Stimulated activated CD8-positive, alpha-beta memory T cell treated with anti-CD3 and anti-CD28 coated beads, Interleukin-4, amount 100 ng/mL, for 4 hours (primary cell): Measurements from ENCODE around the gene DMXL2.
"Not testable (repeated sequence)": the region's sequence is repeated elsewhere in the genome, so short reads cannot be mapped to it uniquely, and the experiment has no call there.

Experiments used
- DNase-seq, 2 donors: peaks; one replicate each; pipeline ENCODE4 v3.0.0-alpha.2; 2020; ENCODE audit warnings: low read depth in 2 of 2, low spot score in 1 of 2

Gene DMXL2

DNA sequence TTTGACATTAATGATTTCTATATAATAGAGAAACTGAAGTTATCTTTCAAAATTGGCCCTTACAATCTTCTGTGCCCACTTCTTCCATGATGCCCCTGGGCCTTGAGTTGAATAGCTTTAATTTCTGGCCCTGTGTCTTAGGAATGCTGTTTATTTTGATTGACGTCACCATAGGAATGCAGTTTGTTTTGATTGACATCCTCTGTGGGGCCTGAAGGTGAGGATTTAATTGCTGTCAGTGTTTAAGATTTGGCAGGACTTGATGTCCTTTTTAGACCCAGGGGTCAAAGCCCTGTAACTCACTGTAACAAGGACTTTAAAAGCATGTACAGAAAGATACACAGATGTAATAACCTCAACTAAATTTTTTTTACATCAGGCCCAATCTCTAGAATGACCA is 197.8 kb downstream of the DMXL2 start:
- no peak for DNase-seq

DNA sequence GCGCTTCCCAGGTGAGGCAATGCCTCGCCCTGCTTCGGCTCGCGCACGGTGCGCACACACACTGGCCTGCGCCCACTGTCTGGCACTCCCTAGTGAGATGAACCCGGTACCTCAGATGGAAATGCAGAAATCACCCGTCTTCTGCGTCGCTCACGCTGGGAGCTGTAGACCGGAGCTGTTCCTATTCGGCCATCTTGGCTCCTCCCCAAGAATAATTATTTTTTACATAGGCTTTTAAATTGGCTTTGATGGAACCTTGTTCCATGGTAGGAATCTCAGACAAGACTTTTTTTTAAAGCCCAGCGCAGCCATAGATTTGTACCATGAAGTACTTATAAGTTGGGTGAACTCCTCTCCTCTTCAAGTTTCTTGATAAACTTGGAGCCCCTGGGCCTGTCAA is 199.5 kb downstream of the DMXL2 start:
- not testable (repeated sequence) for DNase-seq

DNA sequence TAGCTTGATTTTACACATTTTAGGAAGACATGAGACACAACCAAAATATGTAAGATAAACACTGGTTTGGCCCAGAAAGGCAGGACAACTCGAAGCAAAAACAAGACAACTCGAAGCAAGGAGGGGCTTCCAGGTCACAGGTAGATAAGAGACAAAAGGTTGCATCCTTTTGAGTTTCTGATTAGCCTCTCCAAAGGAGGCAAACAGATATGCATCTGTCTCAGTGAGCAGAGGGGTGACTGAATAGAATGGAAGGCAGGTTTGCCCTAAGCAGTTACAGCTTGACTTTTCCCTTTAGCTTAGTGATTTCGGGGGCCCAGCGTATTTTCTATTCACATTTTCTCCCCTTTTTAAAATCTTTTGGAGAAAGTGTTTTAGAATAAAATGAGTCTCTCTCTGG is 206.4 kb downstream of the DMXL2 start:
- DNase-seq, result no peak

DNA sequence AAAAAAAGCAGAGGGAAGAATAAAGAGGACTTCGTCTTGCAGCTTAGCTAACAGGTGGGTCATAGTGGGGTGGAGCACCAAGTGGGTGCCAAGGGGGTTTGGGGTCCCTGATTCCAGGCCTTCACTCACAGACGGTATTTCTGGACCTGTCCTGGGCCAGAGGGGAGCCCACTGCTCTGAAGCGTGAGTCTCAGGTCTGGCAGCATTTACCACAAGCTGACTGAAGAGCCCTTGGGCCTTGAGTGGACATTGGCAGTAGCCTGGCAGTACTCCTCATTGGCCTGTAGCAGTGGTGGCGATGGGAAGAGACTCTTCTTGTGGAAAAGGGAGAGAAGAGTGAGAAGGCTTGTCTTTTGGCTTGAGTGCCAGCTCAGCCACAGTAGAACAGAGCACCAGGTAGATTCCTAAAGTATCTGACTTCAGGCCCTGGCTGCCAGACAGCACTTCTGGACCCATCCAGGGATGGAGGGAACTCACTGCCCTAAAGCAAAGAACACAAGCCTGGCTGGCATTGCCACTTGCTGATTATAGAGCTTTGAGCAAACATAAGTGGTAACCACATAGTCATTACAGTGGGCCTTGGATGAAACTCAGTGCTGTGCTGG is 208.2 kb downstream of the DMXL2 start:
- DNase-seq, result no peak

DNA sequence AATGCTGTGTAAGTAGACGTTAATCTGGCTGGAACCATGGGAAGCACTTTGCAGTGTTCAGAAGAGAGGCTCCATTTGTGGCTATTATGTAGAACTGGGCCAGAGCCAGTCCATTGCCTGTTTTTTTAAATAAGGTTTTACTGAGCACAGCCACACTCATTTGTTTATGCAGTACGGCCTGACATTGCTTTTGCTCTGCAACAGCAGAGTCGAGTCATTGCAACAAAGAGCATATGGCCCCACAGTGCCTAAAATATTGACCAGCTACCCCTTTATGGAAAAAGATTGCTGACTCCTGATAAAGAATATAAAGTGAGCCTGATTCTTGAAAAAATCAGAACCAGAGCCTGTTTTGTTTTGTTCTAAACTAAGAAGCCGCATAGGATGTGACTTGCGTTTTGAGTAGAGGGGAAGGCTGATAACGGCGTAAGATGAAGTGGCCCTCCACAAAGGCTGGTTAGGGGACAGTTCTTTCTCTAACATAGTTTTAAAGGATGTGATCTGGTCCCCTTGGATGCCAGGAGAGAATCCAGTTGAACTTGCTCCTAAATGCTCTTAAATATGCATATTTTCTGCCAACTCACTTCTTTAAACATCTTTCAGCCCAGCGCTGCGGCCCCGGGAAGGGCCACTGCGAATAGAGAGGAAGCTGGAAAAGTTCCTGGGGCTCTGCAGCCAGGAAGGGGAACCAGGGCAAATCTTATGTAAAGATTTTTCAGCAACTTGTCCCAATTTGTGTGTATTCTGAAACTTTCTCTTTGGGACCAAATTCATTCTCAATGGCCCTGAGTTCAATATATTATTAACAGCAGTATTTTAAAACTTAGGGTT is 216.7 kb downstream of the DMXL2 start:
- no peak for DNase-seq

DNA sequence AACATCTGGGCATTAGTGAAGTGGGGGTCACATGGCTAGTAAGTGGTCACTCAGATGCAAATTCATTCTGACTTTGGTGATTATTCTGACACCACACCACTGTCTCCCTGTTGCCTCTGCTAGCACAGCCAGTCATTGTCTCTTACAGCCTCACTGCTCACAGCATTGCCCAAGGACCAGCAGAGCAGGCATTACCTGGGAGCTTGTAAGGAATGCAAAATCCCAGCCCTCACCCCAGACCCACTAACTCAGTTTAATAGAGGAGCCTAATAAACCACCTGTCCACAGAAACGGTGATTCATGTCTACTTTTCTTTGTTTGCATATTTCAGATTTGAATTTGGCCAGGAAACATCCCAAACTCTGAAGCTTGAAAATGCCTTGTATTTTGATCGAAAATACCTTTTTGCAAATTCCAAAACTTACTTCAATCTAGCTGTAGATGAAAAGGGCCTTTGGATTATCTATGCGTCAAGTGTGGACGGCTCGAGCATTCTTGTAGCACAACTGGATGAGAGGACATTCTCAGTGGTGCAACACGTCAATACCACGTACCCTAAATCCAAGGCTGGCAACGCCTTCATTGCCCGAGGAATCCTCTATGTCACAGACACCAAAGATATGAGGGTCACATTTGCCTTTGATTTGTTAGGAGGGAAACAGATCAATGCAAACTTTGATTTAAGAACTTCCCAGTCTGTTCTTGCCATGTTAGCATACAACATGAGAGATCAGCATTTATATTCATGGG is 218.4 kb downstream of the DMXL2 start:
- DNase-seq, result no peak

DNA sequence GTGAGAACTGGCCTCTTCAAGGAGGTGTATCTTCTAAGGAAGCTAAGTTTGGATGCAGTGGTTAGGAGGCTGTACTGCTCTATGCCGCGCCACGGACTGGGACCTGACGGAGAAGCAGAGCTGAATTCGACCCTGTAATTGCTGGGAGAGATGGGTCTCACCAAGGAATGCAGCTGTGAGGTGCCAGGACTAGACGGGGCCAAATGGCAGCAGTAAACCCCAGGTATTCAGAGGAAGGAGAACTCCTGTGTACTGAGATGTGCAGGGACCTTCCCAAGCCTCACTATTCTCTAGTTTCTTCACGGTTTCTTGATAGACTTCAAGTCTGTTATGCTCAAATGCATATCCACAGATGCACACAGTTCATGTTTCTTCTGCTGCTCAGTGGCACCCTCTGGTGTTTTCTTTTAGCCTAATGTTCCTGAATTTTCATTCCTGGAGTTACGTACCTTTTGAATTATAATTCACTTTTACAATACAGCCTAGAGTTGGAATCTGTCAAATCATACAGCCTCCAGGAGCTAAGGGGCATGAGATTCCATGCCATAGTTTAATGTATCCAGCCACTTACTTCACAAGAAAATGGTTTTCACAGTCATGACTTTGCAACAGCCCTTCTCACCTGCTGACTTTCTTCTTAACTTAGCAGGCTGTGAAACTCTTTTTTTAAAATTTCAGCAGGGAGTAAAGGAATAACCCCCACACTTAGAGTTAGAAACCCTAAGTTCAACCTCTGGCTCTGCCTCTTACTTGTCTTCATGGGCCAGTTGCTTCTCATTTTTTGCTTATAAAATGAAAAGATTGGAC is 219.3 kb downstream of the DMXL2 start:
- DNase-seq, result no peak

DNA sequence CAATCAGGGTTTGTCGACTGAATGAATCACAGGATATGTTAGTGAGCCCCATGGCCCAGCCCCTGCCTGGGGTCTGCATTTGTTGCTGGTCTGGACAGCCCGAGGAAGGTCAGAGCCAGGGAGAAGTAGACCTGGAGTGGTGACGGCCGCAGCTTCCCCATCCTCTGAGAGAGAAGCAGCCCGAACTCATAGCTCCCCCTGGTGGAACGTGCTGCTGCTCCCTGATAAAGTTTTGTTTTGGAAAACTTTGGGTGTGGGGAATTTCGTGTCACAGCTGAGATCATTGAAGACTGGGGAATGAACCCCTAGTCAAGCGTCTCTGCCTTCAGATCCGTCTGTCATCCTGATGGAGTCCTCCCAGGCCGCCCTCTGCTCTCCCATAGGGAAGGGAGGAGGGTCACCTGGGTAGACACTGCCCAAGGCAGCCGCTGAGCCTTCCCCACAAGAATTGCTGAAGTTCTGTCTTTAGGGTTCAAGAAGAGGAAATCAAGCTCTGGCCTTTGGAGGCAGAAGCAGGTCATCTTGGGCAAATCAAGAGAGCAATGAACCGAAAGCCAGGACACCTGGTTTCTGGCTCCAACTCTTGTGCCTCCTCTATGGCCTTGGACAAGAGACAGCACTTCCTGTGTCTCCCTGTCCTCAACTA is 220.6 kb downstream of the DMXL2 start:
- no peak for DNase-seq

DNA sequence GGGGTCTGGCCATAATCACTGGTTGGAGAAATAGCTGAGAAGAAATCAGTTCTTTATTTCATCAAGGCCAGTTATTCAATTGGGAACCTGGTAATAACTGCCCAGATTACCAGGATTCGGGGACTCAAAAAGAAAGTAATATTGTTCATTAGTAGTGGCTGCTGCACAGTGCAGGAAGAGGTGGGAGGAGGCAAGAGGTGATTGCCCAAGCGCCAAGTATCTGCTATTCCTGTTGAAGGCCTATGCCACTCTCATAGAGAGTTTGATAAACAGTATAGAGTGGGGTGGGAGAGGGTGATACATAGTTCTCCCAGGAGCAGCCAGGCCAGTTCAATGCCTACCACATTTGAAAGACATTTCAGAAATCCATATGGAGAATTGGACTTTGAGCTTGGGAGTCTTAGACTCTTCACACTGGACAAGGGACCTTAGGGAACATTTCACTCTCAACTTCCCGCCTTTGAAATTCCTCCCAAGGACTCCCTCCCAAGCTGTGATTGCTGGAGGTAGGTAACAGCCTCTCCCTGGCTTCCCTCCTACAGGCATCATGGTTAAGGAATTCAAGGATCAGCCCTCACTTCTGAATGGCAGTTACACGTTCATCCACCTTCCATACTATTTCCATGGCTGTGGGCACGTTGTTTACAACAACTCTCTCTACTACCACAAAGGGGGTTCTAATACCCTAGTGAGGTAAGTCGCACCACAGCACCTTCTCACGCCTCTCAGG is 221.4 kb downstream of the DMXL2 start:
- DNase-seq, result no peak

DNA sequence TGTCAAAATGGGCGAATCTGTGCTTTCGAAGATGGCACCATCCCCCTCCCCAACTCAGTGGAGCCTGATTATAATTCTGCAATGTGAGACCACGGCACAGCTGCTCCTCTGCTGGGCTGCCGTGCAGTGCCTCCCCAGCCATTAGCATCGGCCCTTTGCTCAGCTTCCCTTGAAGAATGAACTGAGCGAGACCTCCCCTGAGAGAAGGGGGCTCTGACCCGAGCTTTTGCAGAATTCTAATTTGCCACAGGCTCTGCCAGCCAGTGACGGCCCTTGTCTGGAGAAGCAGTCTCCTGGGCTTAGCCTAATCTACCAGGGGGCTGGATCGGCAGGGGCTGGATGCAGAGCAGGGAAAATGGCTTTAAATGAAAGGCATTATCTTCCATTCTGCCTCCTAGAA is 223.9 kb downstream of the DMXL2 start:
- DNase-seq, result no peak
